GM13977 (cell line): ENCODE results near the gene USP12.

Experiments
- DNase-seq: peaks from one replicate; pipeline ENCODE4 v3.0.0; 2012; ENCODE audit warnings: low spot score
- in situ Hi-C: fragments of 300-500 bp; cut with MboI; formaldehyde crosslinking; loops from one replicate; pipeline ENCODE4 v1.12.0; 2022; ENCODE audit warnings: low sequenced_read_pairs, low pct_unique_long_range_greater_than_20kb, mixed read lengths, inconsistent platforms; ENCODE audit not compliant: unreplicated experiment
- TF ChIP-seq, protein P1 (sequence below): IDR thresholded peaks from 2 replicates; pipeline ENCODE4 v1.5.1; 2012; ENCODE audit warnings: mild to moderate bottlenecking, control low read depth; ENCODE audit not compliant: insufficient read depth; ENCODE audit errors: extremely low read depth, missing control alignments

The USP12 gene

DNA sequence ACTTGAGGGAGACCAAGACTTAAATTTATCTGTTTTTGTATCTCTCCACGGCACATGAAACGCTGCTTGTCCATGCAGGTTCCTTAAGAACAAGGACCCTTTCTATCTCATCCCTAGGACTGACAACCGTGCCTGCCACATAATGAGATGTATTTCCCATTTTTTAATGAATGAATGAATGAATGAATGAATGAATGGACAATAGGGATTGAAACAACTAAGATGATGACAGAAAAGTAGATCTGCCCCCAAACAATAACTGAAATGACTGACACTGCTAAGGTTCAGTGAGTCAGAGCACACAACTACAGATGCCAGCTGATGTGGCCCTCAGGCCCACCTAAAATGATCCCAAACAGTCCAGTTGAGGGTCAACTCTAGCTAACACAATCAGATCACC lies 69.8 kb downstream of the USP12 start:
- DNase-seq: no peak
- TF ChIP-seq, protein P1, sequence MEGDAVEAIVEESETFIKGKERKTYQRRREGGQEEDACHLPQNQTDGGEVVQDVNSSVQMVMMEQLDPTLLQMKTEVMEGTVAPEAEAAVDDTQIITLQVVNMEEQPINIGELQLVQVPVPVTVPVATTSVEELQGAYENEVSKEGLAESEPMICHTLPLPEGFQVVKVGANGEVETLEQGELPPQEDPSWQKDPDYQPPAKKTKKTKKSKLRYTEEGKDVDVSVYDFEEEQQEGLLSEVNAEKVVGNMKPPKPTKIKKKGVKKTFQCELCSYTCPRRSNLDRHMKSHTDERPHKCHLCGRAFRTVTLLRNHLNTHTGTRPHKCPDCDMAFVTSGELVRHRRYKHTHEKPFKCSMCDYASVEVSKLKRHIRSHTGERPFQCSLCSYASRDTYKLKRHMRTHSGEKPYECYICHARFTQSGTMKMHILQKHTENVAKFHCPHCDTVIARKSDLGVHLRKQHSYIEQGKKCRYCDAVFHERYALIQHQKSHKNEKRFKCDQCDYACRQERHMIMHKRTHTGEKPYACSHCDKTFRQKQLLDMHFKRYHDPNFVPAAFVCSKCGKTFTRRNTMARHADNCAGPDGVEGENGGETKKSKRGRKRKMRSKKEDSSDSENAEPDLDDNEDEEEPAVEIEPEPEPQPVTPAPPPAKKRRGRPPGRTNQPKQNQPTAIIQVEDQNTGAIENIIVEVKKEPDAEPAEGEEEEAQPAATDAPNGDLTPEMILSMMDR: no peak
- in situ Hi-C loops: no loop called here

DNA sequence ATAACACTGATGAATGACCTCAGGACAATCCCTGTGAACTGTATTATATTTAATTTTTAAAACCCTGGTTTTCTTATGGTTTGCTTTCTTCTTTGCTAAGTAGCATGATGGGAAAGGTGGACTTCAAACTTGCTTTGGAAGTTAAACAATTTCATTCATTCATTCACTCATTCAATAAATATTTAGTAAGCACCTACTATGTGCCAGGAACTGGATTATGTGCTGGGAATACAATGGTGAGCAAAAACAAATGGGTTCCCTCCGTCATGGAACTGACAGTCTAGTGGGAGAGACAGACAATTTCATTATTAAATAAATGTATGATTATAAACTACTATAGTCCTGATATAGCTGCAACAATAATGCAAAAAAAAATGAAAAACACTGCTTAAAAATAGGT lies 70.3 kb downstream of the USP12 start:
- in situ Hi-C loops: no loop called here
- DNase-seq: no peak
- TF ChIP-seq, protein P1: no peak

DNA sequence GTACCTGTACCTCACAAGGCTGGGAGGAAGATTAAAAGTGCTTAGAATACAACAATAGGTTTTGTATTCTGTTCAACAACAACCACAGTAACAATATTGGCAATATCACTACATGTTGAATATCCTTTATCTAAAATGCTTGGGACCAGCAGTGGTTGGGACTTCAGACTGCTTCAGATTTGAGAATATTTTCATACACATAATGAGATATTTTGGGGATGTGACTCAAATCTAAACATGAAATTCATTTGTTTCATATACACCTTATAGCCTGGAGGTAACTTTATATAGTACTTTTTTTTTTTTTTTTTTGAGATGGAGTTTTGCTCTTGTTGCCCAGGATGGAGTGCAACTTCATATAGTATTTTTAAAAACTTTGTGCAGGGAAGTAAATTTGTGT lies 73.9 kb downstream of the USP12 start:
- TF ChIP-seq, protein P1: no peak
- no peak for DNase-seq
- in situ Hi-C loops: no loop called here

DNA sequence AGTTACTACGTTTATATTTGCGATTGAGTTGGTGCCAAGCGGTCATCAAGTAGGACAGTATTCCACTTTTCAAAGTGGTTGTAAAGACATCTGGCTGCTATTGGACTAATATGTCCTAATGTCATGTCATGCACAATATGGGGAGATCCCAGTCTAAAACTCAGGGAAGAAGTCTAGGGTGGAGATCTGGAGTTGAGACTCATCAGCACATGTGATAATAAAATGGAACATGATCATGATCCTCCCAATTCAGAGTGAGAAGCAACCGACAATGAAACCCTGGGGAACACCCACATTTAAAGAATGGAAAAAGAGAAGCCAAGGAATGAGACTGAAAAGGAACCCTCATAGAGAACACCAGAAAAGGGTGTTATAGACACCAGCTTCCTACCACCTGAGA lies 80.2 kb downstream of the USP12 start:
- in situ Hi-C loops: no loop called here
- TF ChIP-seq, protein P1: no peak
- no peak for DNase-seq

DNA sequence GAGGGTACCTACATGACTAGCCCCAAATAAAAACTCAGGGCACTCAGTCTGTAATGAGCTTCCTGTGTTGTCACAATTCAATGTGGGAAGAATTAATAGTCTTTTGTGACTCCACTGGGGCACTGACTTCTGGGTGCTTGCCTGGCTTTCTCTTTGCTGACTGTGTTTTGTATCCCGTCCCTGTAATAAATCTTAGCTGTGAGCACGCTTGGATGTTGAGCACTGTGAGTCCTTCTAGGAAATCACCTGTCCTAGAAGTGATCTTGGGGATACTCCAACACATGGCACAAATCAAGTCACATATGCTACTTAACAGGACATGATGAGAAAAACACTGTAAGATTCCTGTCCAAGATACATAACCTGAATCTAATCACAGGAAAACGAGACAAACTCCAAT lies 83.0 kb downstream of the USP12 start:
- TF ChIP-seq, protein P1: no peak
- DNase-seq: no peak
- in situ Hi-C loops: no loop called here

DNA sequence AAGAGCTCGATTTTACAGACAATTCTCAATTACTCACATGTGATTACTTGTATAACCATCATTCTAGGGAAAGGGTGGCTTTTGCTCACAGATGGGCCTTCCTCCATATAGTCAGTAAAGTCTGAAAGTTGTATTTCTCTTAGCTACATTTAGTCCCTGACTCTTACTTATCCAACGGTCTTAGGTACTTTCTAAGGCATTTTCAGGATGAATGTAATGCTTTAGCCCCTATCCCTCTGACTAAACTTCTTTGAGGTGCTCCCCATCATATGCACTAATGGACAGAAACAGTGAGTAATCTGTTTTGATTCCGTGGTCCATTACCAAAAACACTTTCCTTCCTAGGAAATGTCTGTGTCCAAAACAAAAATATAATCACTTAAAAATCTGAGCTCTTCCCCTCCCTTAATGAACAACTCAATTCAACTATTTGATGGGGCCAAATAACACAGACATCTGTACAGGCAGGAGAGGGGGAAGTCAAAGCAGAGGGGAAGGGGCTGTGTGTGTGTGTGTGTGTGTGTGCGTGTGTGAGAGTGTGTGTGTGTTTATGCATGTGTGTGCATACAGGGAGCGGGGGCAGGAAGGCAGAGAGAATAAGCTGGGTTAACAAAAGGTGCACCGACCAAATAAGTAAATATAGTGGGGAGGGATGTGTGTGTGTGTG lies 84.9 kb downstream of the USP12 start:
- in situ Hi-C loops: no loop called here
- DNase-seq: no peak

More for the DNA sequence above, 84.9 kb downstream of the USP12 start:
- TF ChIP-seq, protein P1: no peak
